ENCODE measurements around the gene REL.

REL gene

DNA sequence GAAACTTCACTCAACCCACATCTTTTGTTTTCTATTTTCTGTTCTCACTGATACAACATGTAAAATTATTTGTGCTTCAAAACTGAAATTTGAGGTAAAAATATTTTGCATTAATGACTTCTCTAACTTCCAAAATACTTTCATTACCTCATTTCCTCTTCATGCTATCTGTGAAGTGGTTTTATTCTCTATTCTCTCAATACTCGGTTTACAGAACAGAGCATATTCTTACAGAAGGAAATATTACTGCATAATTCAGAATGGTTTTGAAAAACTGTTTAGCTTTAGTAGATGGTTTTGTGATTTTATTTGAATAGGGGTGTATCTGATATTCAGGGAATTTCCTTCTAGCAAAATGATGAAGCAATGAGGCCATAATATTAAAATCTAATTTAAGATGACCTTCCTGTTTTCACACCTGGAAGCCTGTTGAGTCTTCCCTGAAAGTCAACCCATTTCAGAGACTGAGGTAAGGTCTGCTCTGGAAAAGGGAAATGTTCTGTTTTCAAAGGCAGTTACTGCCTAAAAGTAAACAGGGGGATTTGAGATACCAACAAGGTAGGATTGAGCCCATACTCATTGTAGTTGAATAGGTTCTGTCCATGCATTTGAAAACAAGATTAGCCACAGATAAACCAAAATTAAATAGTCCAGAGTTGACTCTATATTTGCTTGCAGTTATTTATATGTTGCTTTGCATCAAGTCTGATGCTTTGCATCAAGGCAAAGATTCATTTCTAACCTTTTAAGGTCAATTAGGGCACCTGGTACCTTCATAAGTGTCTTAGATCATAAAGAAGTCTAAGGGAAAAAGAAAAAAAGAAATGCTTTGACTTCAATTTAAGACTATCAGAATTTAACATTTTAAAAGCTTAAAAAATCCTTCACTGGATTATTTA, 85.4 kb downstream of the REL start:
- no peak for DNase-seq

DNA sequence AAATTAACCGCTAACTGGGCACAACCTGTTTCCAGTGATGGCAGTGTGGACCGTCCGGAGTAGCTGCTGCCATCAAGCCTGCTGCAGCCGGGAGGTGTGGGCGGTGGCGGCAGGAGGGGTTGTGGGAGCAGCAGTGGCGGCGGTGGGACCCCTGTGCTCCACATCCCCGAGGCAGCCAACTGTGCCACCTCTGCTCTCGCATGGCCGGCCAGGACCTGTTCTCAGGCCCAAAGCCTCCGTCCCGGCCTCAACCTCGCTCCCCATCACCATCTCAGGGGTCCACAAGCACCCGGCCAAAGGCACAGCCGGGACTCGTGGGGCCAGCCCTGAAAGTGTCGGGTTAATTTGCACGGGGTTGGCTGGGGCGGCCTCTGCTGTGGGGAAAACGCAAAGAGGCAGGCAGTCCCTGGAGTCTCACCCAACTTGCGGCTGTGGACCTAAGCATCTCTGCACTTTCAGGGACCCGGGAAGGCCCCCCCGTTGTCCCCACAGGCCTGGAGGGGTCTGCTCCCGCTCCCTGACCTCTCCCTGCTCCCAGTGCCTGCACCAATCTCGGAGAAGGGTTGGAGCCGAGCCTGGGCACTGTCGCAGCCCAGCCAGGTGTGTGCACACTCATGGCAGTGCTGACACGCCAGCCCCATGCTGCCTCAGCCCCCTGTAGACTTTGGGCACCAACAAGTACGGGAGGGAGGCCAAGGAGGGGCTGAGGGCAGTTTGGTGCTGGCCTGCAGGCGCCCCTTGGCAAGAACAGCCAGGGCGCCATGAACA, 91.7 kb downstream of the REL start:
- no peak for DNase-seq

GRCh38 chr2:60973705-60974104, 92.3 kb downstream of the REL start:
- DNase-seq: no peak

GRCh38 chr2:60974652-60975051, 93.3 kb downstream of the REL start:
- no peak for DNase-seq

All from activated naive CD4-positive, alpha-beta T cell treated with anti-CD3 and anti-CD28 coated beads, Interleukin-2, amount 50 U/mL, for 16 hours (primary cell).